Measurements from ENCODE around the gene RBM44.

The RBM44 gene

GRCh38 chr2:237886685-237887481, 88.3 kb downstream of the RBM44 start:
- no peak for DNase-seq

GRCh38 chr2:237888389-237888788, 89.8 kb downstream of the RBM44 start:
- no peak for DNase-seq

GRCh38 chr2:237889016-237889415, 90.4 kb downstream of the RBM44 start:
- no peak for DNase-seq

GRCh38 chr2:237889811-237890210, 91.2 kb downstream of the RBM44 start:
- no peak for DNase-seq
